GM19467 (cell line): ENCODE measurements around the gene DLEC1.

Experiments used
- ATAC-seq: cut with Tn5 transposase; IDR thresholded peaks from one replicate; pipeline ENCODE4 v1.9.1; 2021; ENCODE audit warnings: mild to moderate bottlenecking, moderate library complexity; ENCODE audit not compliant: unreplicated experiment

DLEC1 gene

GRCh38 chr3:38000965-38001455 is 38.0 kb upstream of the DLEC1 start:
- ATAC-seq, result no peak

GRCh38 chr3:38001456-38002081 is 37.4 kb upstream of the DLEC1 start:
- ATAC-seq, result no peak

GRCh38 chr3:38002291-38002876 is 36.6 kb upstream of the DLEC1 start:
- ATAC-seq, result no peak

GRCh38 chr3:38002940-38003339 is 36.1 kb upstream of the DLEC1 start:
- no peak for ATAC-seq

- no peak for ATAC-seq
Observed at GRCh38 chr3:38003371-38003816, 35.6 kb upstream of the DLEC1 start.

- ATAC-seq, result no peak
Observed at GRCh38 chr3:38003817-38004414, 35.1 kb upstream of the DLEC1 start.

- ATAC-seq, result no peak
Observed at GRCh38 chr3:38004415-38005075, 34.5 kb upstream of the DLEC1 start.

GRCh38 chr3:38005076-38006020 is 33.7 kb upstream of the DLEC1 start:
- no peak for ATAC-seq

GRCh38 chr3:38006031-38006430 is 33.0 kb upstream of the DLEC1 start:
- no peak for ATAC-seq

- ATAC-seq, result no peak
Observed at GRCh38 chr3:38006445-38006995, 32.5 kb upstream of the DLEC1 start.

- ATAC-seq, result no peak
Observed at GRCh38 chr3:38007754-38008090, 31.3 kb upstream of the DLEC1 start.

- ATAC-seq, result no peak
Observed at GRCh38 chr3:38008191-38008701, 30.8 kb upstream of the DLEC1 start.

- no peak for ATAC-seq
Observed at GRCh38 chr3:38008971-38009580, 29.9 kb upstream of the DLEC1 start.

GRCh38 chr3:38009807-38010591 is 29.0 kb upstream of the DLEC1 start:
- no peak for ATAC-seq

- no peak for ATAC-seq
Observed at GRCh38 chr3:38011111-38011510, 27.9 kb upstream of the DLEC1 start.

GRCh38 chr3:38015485-38015884 is 23.5 kb upstream of the DLEC1 start:
- no peak for ATAC-seq

- ATAC-seq, result no peak
Observed at GRCh38 chr3:38015984-38016383, 23.0 kb upstream of the DLEC1 start.

- ATAC-seq, result no peak
Observed at GRCh38 chr3:38016410-38016809, 22.6 kb upstream of the DLEC1 start.

- ATAC-seq, result no peak
Observed at GRCh38 chr3:38016847-38017444, 22.1 kb upstream of the DLEC1 start.
